GM12878 (cell line): ENCODE results near the gene DISP2. TPM values are rescaled to one million over a fixed set of nuclear protein-coding genes. Genes with fewer than 3 reads are reported as not detected.

ENCODE experiments used
- ATAC-seq: fragments of 200-7000 bp; cut with Tn5 transposase; 3 replicates; pipeline ENCODE4 v1.9.1; 2020; ENCODE audit warnings: mild to moderate bottlenecking, moderate library complexity
- BruUV-seq: library from RNA; stranded (reverse); fragments of 400-500 nt; replicated peaks from 2 replicates; lab custom pipeline; 2021; lab: Mats Ljungman, UMichigan
- CTCF ChIA-PET: fragments of 300-600 bp; sonication (Branson Sonifier 250); formaldehyde crosslinking; extraction: SDS; loops from one replicate; lab custom pipeline; 2021; ENCODE audit warnings: inconsistent platforms; lab: Yijun Ruan, JAX
- POLR2A ChIA-PET: fragments of 350-600 bp; formaldehyde crosslinking; extraction: SDS; loops from one replicate; lab custom pipeline; 2021; ENCODE audit warnings: inconsistent platforms; lab: Charles Lee
- RAD21 ChIA-PET: fragments of 300-600 bp; sonication (Branson Sonifier 250); formaldehyde crosslinking; loops from one replicate; lab custom pipeline; 2023; ENCODE audit warnings: antibody characterized with exemption; ENCODE audit not compliant: unreplicated experiment; lab: Charles Lee
- SMC1A ChIA-PET: fragments of 300-600 bp; sonication (Branson Sonifier 250); formaldehyde crosslinking; loops from one replicate; lab custom pipeline; 2023; ENCODE audit not compliant: unreplicated experiment, uncharacterized antibody; lab: Charles Lee
- DNase-seq: peaks from one replicate; pipeline ENCODE4 v3.0.0-alpha.2; 2011; ENCODE audit warnings: low read depth, low spot score
- FAIRE-seq: peaks from 3 replicates; lab custom pipeline; 2011; peaks lifted over from hg19 to GRCh38; lab: Jason Lieb, UNC
- H2AFZ ChIP-seq: 2 replicates; pipeline ENCODE4 v1.6.0; 2011; ENCODE audit warnings: low read depth, low read length, control low read depth; ENCODE audit not compliant: control insufficient read depth
- H3K27ac ChIP-seq: 2 replicates; pipeline ENCODE4 v1.5.1; 2011; ENCODE audit warnings: control low read depth; ENCODE audit not compliant: control insufficient read depth, insufficient read depth
- H3K27me3 ChIP-seq, 2 experiments: replicated peaks in 1 of 2; 2 replicates each; pipeline versions ENCODE4 v1.6.0 to v1.6.1; 2011; ENCODE audit warnings: low read length in 1 of 2; ENCODE audit not compliant: control insufficient read depth in 2 of 2, insufficient read depth in 2 of 2
- H3K36me3 ChIP-seq, 2 experiments: 2 replicates each; pipeline ENCODE4 v1.5.1; 2011; ENCODE audit warnings: low read length in 1 of 2; ENCODE audit not compliant: control insufficient read depth in 2 of 2, insufficient read depth in 2 of 2
- H3K4me1 ChIP-seq: 2 replicates; pipeline ENCODE4 v1.6.1; 2011; ENCODE audit warnings: mild to moderate bottlenecking, low read length, moderate library complexity, mixed read lengths; ENCODE audit not compliant: control insufficient read depth, insufficient read depth
- H3K4me2 ChIP-seq: 2 replicates; pipeline ENCODE4 v1.6.0; 2011; ENCODE audit warnings: control low read depth; ENCODE audit not compliant: control insufficient read depth, insufficient read depth
- H3K4me3 ChIP-seq: fragments of 200-600 bp; sonication (generic); 2 replicates; pipeline ENCODE4 v1.5.1; 2016
- H3K79me2 ChIP-seq: 2 replicates; pipeline ENCODE4 v1.6.0; 2011; ENCODE audit warnings: low read length; ENCODE audit not compliant: control insufficient read depth, insufficient read depth
- H3K9ac ChIP-seq: 2 replicates; pipeline ENCODE4 v1.8.0; 2011; ENCODE audit warnings: low read length, control low read depth, mixed read lengths; ENCODE audit not compliant: control insufficient read depth, insufficient read depth
- H3K9me3 ChIP-seq: replicated peaks from 3 replicates; pipeline ENCODE4 v1.5.1; 2011; ENCODE audit warnings: mild to moderate bottlenecking, low read length; ENCODE audit not compliant: control insufficient read depth, insufficient read depth
- H4K20me1 ChIP-seq: 2 replicates; pipeline ENCODE4 v1.6.0; 2011; ENCODE audit not compliant: control insufficient read depth, insufficient read depth
- BCL11A ChIP-seq: IDR thresholded peaks from 2 replicates; pipeline ENCODE4 v1.6.1; 2011; ENCODE audit warnings: low read depth, low read length
- EGR1 ChIP-seq, 2 experiments: IDR thresholded peaks; 1 replicate in 1 of 2; 2 replicates in 1 of 2; pipeline ENCODE4 v1.6.1; 2011 to 2012; ENCODE audit warnings: low read depth in 2 of 2, low read length in 2 of 2, borderline replicate concordance in 1 of 2, mild to moderate bottlenecking in 1 of 2, moderate library complexity in 1 of 2
- GABPA ChIP-seq: IDR thresholded peaks from 2 replicates; pipeline ENCODE4 v1.6.1; 2014; ENCODE audit warnings: antibody characterized with exemption, low read depth, mild to moderate bottlenecking, inconsistent platforms
- HCFC1 ChIP-seq: fragments of 150-350 bp; IDR thresholded peaks from 2 replicates; pipeline ENCODE4 v1.6.1; 2014; ENCODE audit warnings: low read length
- IRF4 ChIP-seq: IDR thresholded peaks from 2 replicates; pipeline ENCODE4 v1.6.1; 2011; ENCODE audit warnings: low read depth, low read length
- POLR2AphosphoS2 ChIP-seq: IDR thresholded peaks from 2 replicates; pipeline ENCODE4 v1.6.1; 2011; ENCODE audit warnings: low read depth, mild to moderate bottlenecking, low read length, improper control_type of control experiment, moderate library complexity
- ZBTB4 ChIP-seq: fragments of 450-650 bp; formaldehyde crosslinking; IDR thresholded peaks from 2 replicates; pipeline ENCODE4 v1.4.0; 2022; ENCODE audit warnings: mild to moderate bottlenecking, moderate library complexity
- WGBS: methylation state at CpG from one replicate; pipeline ENCODE4 v1.1.6; 2016; ENCODE audit warnings: low lambda C conversion rate; ENCODE audit not compliant: insufficient replicate concordance, insufficient coverage; ENCODE audit errors: missing lambda C conversion rate; 5-methylcytosine and 5-hydroxymethylcytosine counted together
- in situ Hi-C: fragments of 300-500 bp; cut with MboI; formaldehyde crosslinking; loops from 9 replicates; pipeline ENCODE4 v1.14.3; 2018; ENCODE audit warnings: mixed read lengths
- intact Hi-C: fragments of 100-400 bp; cut with micrococcal nuclease; formaldehyde crosslinking; loops from one replicate; pipeline ENCODE4 v1.14.2; 2022; ENCODE audit not compliant: unreplicated experiment
- polyA plus RNA-seq, 11 experiments: library from polyadenylated mRNA; depleted of rRNA in 4 of 11; unstranded in 6 of 11; stranded (reverse) in 5 of 11; fragments of >200 nt; fragmentation: Nextera tagmentation in 4 of 11; fragmentation: Illumina TruSeq in 1 of 11; extraction: Ambion mirVana in 4 of 11; extraction: Trizol in 1 of 11; gene quantifications; 1 replicate in 1 of 11; 2 replicates in 10 of 11; pipeline versions ENCODE4 v1.2.1 to v1.2.3, GENCODE V29; 2011 to 2016; ENCODE audit warnings: inconsistent platforms in 2 of 11, missing spikeins in 2 of 11, low read depth in 1 of 11
- total RNA-seq, 4 experiments: library from RNA; depleted of rRNA in 3 of 4; stranded (reverse); fragments of >200 nt in 3 of 4; fragmentation: Illumina TruSeq in 1 of 4; extraction: Trizol in 1 of 4; gene quantifications; 2 replicates each; pipeline versions ENCODE4 v1.2.1 to v1.2.3, GENCODE V29; 2013 to 2021
- TF ChIP-seq, protein P1 (sequence below): IDR thresholded peaks from 2 replicates; pipeline ENCODE4 v1.6.1; 2011; ENCODE audit warnings: mild to moderate bottlenecking, low read depth, low read length, moderate library complexity; ENCODE audit not compliant: insufficient replicate concordance
- TF ChIP-seq, protein P2 (sequence below): fragments of 450-650 bp; IDR thresholded peaks from 2 replicates; pipeline ENCODE4 v1.6.1; 2017; ENCODE audit warnings: mild to moderate bottlenecking, moderate library complexity
- TF ChIP-seq, protein P3 (sequence below): IDR thresholded peaks from 2 replicates; pipeline ENCODE4 v1.6.1; 2011; ENCODE audit warnings: borderline replicate concordance, low read depth, mild to moderate bottlenecking, moderate library complexity, mixed read lengths, low read length; ENCODE audit not compliant: insufficient read depth; ENCODE audit errors: extremely low read length

DISP2 gene
- total and polyA plus RNA-seq, 10 of the 15 experiments (the other 5 are each of a cell fraction or from before 2014, with no cell fraction given), result under 0.01 to 0.20 (median 0.12) TPM; not detected in 7

- ChIA-PET CTCF (interaction anchor here (1.2 to 13.7 kb wide), 8 partner anchors 8 to 117 kb away, joined by 3 to 336 read pairs (median 8); partner anchors contain the start of genes INAFM2 and PLCB2), SMC1A (interaction anchor here (1.5 to 3.8 kb wide), 2 partner anchors 14 to 17 kb away, joined by 6 to 42 read pairs; no protein-coding TSS in a partner anchor), RAD21 (interaction anchor here (1.0 to 1.5 kb wide), 3 partner anchors 12 to 56 kb away, joined by 3 to 4 read pairs (median 4); partner anchors contain the start of gene INAFM2), POLR2A (no interaction called here)
- intact Hi-C loops (no loop called here), in situ Hi-C loops (no loop called here)
- Histone ChIP-seq H3K4me1 (peaks cover 9% of the 10 kb centered on the region), H4K20me1 (no peaks in the 10 kb centered on the region), H3K9me3 (no peaks in the 10 kb centered on the region), H3K9ac (no peak overlapping the region), H3K36me3 (no peaks in the 10 kb centered on the region), H3K27me3 (no peaks in the 10 kb centered on the region; a peak in 1 of 4 replicates), H2AFZ (no peak overlapping the region), H3K27ac (no peak overlapping the region), H3K79me2 (no peaks in the 10 kb centered on the region), H3K4me2 (no peak overlapping the region), H3K4me3 (no peak overlapping the region)
- DNase-seq (no peak), ATAC-seq (no peak), FAIRE-seq (no peak)
- no TSS peak for BruUV-seq
- WGBS, result 79% methylated on average over 26 of the region's 26 CpGs
- TF ChIP-seq, protein P1, sequence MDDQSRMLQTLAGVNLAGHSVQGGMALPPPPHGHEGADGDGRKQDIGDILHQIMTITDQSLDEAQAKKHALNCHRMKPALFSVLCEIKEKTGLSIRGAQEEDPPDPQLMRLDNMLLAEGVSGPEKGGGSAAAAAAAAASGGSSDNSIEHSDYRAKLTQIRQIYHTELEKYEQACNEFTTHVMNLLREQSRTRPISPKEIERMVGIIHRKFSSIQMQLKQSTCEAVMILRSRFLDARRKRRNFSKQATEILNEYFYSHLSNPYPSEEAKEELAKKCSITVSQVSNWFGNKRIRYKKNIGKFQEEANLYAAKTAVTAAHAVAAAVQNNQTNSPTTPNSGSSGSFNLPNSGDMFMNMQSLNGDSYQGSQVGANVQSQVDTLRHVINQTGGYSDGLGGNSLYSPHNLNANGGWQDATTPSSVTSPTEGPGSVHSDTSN, result no peak
- no peak for TF ChIP-seq IRF4
- TF ChIP-seq HCFC1, result no peak
- no peak for TF ChIP-seq GABPA
- TF ChIP-seq, protein P2, sequence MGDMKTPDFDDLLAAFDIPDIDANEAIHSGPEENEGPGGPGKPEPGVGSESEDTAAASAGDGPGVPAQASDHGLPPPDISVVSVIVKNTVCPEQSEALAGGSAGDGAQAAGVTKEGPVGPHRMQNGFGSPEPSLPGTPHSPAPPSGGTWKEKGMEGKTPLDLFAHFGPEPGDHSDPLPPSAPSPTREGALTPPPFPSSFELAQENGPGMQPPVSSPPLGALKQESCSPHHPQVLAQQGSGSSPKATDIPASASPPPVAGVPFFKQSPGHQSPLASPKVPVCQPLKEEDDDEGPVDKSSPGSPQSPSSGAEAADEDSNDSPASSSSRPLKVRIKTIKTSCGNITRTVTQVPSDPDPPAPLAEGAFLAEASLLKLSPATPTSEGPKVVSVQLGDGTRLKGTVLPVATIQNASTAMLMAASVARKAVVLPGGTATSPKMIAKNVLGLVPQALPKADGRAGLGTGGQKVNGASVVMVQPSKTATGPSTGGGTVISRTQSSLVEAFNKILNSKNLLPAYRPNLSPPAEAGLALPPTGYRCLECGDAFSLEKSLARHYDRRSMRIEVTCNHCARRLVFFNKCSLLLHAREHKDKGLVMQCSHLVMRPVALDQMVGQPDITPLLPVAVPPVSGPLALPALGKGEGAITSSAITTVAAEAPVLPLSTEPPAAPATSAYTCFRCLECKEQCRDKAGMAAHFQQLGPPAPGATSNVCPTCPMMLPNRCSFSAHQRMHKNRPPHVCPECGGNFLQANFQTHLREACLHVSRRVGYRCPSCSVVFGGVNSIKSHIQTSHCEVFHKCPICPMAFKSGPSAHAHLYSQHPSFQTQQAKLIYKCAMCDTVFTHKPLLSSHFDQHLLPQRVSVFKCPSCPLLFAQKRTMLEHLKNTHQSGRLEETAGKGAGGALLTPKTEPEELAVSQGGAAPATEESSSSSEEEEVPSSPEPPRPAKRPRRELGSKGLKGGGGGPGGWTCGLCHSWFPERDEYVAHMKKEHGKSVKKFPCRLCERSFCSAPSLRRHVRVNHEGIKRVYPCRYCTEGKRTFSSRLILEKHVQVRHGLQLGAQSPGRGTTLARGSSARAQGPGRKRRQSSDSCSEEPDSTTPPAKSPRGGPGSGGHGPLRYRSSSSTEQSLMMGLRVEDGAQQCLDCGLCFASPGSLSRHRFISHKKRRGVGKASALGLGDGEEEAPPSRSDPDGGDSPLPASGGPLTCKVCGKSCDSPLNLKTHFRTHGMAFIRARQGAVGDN, result no peak
- no peak for TF ChIP-seq BCL11A
- TF ChIP-seq POLR2AphosphoS2, result no peak
- TF ChIP-seq, protein P3, sequence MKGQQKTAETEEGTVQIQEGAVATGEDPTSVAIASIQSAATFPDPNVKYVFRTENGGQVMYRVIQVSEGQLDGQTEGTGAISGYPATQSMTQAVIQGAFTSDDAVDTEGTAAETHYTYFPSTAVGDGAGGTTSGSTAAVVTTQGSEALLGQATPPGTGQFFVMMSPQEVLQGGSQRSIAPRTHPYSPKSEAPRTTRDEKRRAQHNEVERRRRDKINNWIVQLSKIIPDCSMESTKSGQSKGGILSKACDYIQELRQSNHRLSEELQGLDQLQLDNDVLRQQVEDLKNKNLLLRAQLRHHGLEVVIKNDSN, result no peak
- TF ChIP-seq ZBTB4 (CRISPR knock-in tag), result no peak
- TF ChIP-seq EGR1 (IDR thresholded peaks at IDR 0.05; ENCODE audit: borderline replicate concordance in 1 of 2, low read depth in 2 of 2, low read length in 2 of 2), result no peak
Measured at GRCh38 chr15:40334941-40335795, 22.9 kb upstream of the DISP2 start.
